ENCODE measurements around the gene SLC12A7.

Gene SLC12A7

GRCh38 chr5:1113805-1114586 is 2.1 kb upstream of the SLC12A7 start:
- H3K4me1 ChIP-seq (ENCODE audit: insufficient read depth, low read length), result peaks cover 5% of the 10 kb centered on the region; the same call in 1 of the 2 replicates
- H3K9me3 ChIP-seq (ENCODE audit: control insufficient read depth, insufficient read depth, low read length), result no peaks in the 10 kb centered on the region
- no peaks in the 10 kb centered on the region for H3K36me3 ChIP-seq (ENCODE audit: insufficient read depth, low read length)
- H3K9ac ChIP-seq (ENCODE audit: low read depth, low read length), result no peak overlapping the region

- Histone ChIP-seq H3K4me1 (ENCODE audit: insufficient read depth, low read length) (peaks cover 2% of the 10 kb centered on the region; the same call in 1 of the 2 replicates), H3K9ac (ENCODE audit: low read depth, low read length) (no peak overlapping the region), H3K36me3 (ENCODE audit: insufficient read depth, low read length) (no peaks in the 10 kb centered on the region), H3K9me3 (ENCODE audit: control insufficient read depth, insufficient read depth, low read length) (no peaks in the 10 kb centered on the region)
Measured at GRCh38 chr5:1113332-1113690, 1.4 kb upstream of the SLC12A7 start.

- Histone ChIP-seq H3K4me1 (ENCODE audit: insufficient read depth, low read length) (peaks cover 3% of the 10 kb centered on the region; the same call in 1 of the 2 replicates), H3K9me3 (ENCODE audit: control insufficient read depth, insufficient read depth, low read length) (no peaks in the 10 kb centered on the region), H3K36me3 (ENCODE audit: insufficient read depth, low read length) (no peaks in the 10 kb centered on the region), H3K9ac (ENCODE audit: low read depth, low read length) (no peak overlapping the region)
Measured at GRCh38 chr5:1112596-1113331, 901 bp upstream of the SLC12A7 start.

- H3K9ac ChIP-seq (ENCODE audit: low read depth, low read length), result peak overlapping the region; percentile 73
Measured at GRCh38 chr5:1111241-1111726, 579 bp downstream of the SLC12A7 start.

GRCh38 chr5:1110307-1111240 is 1.3 kb downstream of the SLC12A7 start:
- Histone ChIP-seq H3K9me3 (ENCODE audit: control insufficient read depth, insufficient read depth, low read length) (no peaks in the 10 kb centered on the region), H3K9ac (ENCODE audit: low read depth, low read length) (peak overlapping the region; percentile 73), H3K4me1 (ENCODE audit: insufficient read depth, low read length) (peaks cover 16% of the 10 kb centered on the region)

More at GRCh38 chr5:1111241-1111726, 579 bp downstream of the SLC12A7 start:
- H3K4me1 ChIP-seq (ENCODE audit: insufficient read depth, low read length), result peaks cover 16% of the 10 kb centered on the region
- H3K36me3 ChIP-seq (ENCODE audit: insufficient read depth, low read length), result no peaks in the 10 kb centered on the region
- H3K9me3 ChIP-seq (ENCODE audit: control insufficient read depth, insufficient read depth, low read length), result no peaks in the 10 kb centered on the region

GRCh38 chr5:1109542-1110306 is 2.1 kb downstream of the SLC12A7 start:
- no peaks in the 10 kb centered on the region for H3K9me3 ChIP-seq (ENCODE audit: control insufficient read depth, insufficient read depth, low read length)
- peaks cover 16% of the 10 kb centered on the region for H3K4me1 ChIP-seq (ENCODE audit: insufficient read depth, low read length)
- no peak overlapping the region for H3K9ac ChIP-seq (ENCODE audit: low read depth, low read length)
- H3K36me3 ChIP-seq (ENCODE audit: insufficient read depth, low read length), result no peaks in the 10 kb centered on the region

More at GRCh38 chr5:1110307-1111240, 1.3 kb downstream of the SLC12A7 start:
- H3K36me3 ChIP-seq (ENCODE audit: insufficient read depth, low read length), result no peaks in the 10 kb centered on the region

GRCh38 chr5:1108865-1109174 is 3.0 kb downstream of the SLC12A7 start:
- H3K4me1 ChIP-seq (ENCODE audit: insufficient read depth, low read length), result peaks cover 16% of the 10 kb centered on the region
- no peaks in the 10 kb centered on the region for H3K9me3 ChIP-seq (ENCODE audit: control insufficient read depth, insufficient read depth, low read length)
- no peak overlapping the region for H3K9ac ChIP-seq (ENCODE audit: low read depth, low read length)
- no peaks in the 10 kb centered on the region for H3K36me3 ChIP-seq (ENCODE audit: insufficient read depth, low read length)

GRCh38 chr5:1108023-1108864 is 3.6 kb downstream of the SLC12A7 start:
- H3K4me1 ChIP-seq (ENCODE audit: insufficient read depth, low read length), result peaks cover 17% of the 10 kb centered on the region
- H3K9me3 ChIP-seq (ENCODE audit: control insufficient read depth, insufficient read depth, low read length), result no peaks in the 10 kb centered on the region
- H3K36me3 ChIP-seq (ENCODE audit: insufficient read depth, low read length), result no peaks in the 10 kb centered on the region
- H3K9ac ChIP-seq (ENCODE audit: low read depth, low read length), result no peak overlapping the region

- H3K9me3 ChIP-seq (ENCODE audit: control insufficient read depth, insufficient read depth, low read length), result no peaks in the 10 kb centered on the region
- no peaks in the 10 kb centered on the region for H3K36me3 ChIP-seq (ENCODE audit: insufficient read depth, low read length)
- no peak overlapping the region for H3K9ac ChIP-seq (ENCODE audit: low read depth, low read length)
- H3K4me1 ChIP-seq (ENCODE audit: insufficient read depth, low read length), result peaks cover 23% of the 10 kb centered on the region
Measured at GRCh38 chr5:1107167-1108022, 4.5 kb downstream of the SLC12A7 start.

- Histone ChIP-seq H3K9me3 (ENCODE audit: control insufficient read depth, insufficient read depth, low read length) (no peaks in the 10 kb centered on the region), H3K9ac (ENCODE audit: low read depth, low read length) (no peak overlapping the region), H3K4me1 (ENCODE audit: insufficient read depth, low read length) (peaks cover 28% of the 10 kb centered on the region), H3K36me3 (ENCODE audit: insufficient read depth, low read length) (no peaks in the 10 kb centered on the region)
Measured at GRCh38 chr5:1106385-1107166, 5.3 kb downstream of the SLC12A7 start.

- Histone ChIP-seq H3K36me3 (ENCODE audit: insufficient read depth, low read length) (no peaks in the 10 kb centered on the region), H3K9ac (ENCODE audit: low read depth, low read length) (no peak overlapping the region), H3K4me1 (ENCODE audit: insufficient read depth, low read length) (peaks cover 28% of the 10 kb centered on the region), H3K9me3 (ENCODE audit: control insufficient read depth, insufficient read depth, low read length) (no peaks in the 10 kb centered on the region)
Measured at GRCh38 chr5:1105350-1106265, 6.3 kb downstream of the SLC12A7 start.
